OCI-LY3 (cell line): ENCODE data around the gene SLC2A13.

Experiments used
- H2AFZ ChIP-seq: fragments of 200-600, 300-600 bp; shearing (Covaris generic); 2 replicates; pipeline ENCODE4 v1.6.0; 2014; ENCODE audit warnings: antibody characterized with exemption, low read depth, low read length
- H3K27ac ChIP-seq: fragments of 200-600, 300-600 bp; sonication (generic); 2 replicates; pipeline ENCODE4 v1.5.1; 2014; ENCODE audit warnings: mild to moderate bottlenecking, low read length, moderate library complexity, mixed read lengths
- H3K27me3 ChIP-seq: fragments of 200-600, 300-600 bp; sonication (generic); 2 replicates; pipeline ENCODE4 v1.6.1; 2014; ENCODE audit warnings: low read depth, low read length, mixed read lengths
- H3K36me3 ChIP-seq: fragments of 200-600, 300-600 bp; sonication (generic); replicated peaks from 2 replicates; pipeline ENCODE3; 2014; ENCODE audit warnings: low read depth, low read length, mixed read lengths
- H3K4me1 ChIP-seq: fragments of 300-600, 200-600 bp; sonication (generic); 2 replicates; pipeline ENCODE4 v1.6.1; 2014; ENCODE audit warnings: low read length, mixed read lengths
- H3K4me2 ChIP-seq: fragments of 200-600, 300-600 bp; sonication (generic); 2 replicates; pipeline ENCODE4 v1.6.1; 2014; ENCODE audit warnings: low read length, mixed read lengths
- H3K4me3 ChIP-seq: fragments of 300-600, 200-600 bp; sonication (generic); 2 replicates; pipeline ENCODE4 v1.5.1; 2014; ENCODE audit warnings: antibody characterized with exemption, mild to moderate bottlenecking, low read length, moderate library complexity
- H3K79me2 ChIP-seq: fragments of 300-600, 200-600 bp; shearing (Covaris generic); 2 replicates; pipeline ENCODE4 v1.6.1; 2014; ENCODE audit warnings: mild to moderate bottlenecking, low read length, mixed read lengths
- H3K9ac ChIP-seq: fragments of 300-600, 200-600 bp; shearing (Covaris generic); 2 replicates; pipeline ENCODE4 v1.6.0; 2014; ENCODE audit warnings: mild to moderate bottlenecking, low read length, moderate library complexity
- H3K9me3 ChIP-seq: fragments of 200-600, 300-600 bp; shearing (Covaris generic); 2 replicates; pipeline ENCODE4 v1.6.1; 2014; ENCODE audit warnings: low read length, mixed read lengths; ENCODE audit not compliant: insufficient read depth
- H4K20me1 ChIP-seq: fragments of 200-600, 300-600 bp; sonication (generic); 2 replicates; pipeline ENCODE4 v1.6.1; 2016; ENCODE audit warnings: low read length, mixed read lengths; ENCODE audit not compliant: insufficient read depth
- EZH2phosphoT487 ChIP-seq: fragments of 200-600 bp; shearing (Covaris generic); IDR thresholded peaks from 2 replicates; pipeline ENCODE4 v1.6.1; 2018; ENCODE audit warnings: antibody characterized with exemption, mixed run types, low read depth
- TF ChIP-seq, protein P1 (sequence below): fragments of 200-600, 300-600 bp; sonication (generic); IDR thresholded peaks from 2 replicates; pipeline ENCODE4 v1.5.1; 2014; ENCODE audit warnings: antibody characterized with exemption, low read length, low read depth

SLC2A13 gene

DNA sequence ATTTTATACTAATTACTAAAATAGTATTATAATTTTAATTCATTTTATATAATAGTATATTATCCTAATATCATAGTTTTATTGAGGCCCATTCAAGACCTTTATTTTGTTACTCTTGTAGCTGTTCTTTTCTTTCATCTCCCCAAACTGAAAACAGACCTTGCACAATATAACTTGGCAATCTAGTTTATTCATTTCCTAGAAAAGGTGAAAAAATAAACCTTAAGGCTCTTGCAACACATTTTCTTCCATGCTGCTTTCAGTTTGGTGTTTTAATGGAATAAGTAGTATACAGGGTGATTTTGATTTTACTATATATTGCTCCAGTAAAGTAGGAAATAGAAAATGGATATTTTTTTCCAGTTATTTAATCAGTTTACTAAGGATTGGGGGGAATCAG lies 174.0 kb downstream of the SLC2A13 start:
- Histone ChIP-seq H3K4me1 (peaks cover 75% of the 10 kb centered on the region), H3K9me3 (no peaks in the 10 kb centered on the region), H3K9ac (no peak overlapping the region), H3K27me3 (no peaks in the 10 kb centered on the region), H2AFZ (no peak overlapping the region), H3K4me3 (no peak overlapping the region), H3K79me2 (no peaks in the 10 kb centered on the region; the same call in 1 of the 2 replicates), H4K20me1 (peaks cover 11% of the 10 kb centered on the region), H3K4me2 (no peak overlapping the region), H3K36me3 (no peaks in the 10 kb centered on the region), H3K27ac (no peak overlapping the region)
- TF ChIP-seq EZH2phosphoT487: no peak
- TF ChIP-seq, protein P1, sequence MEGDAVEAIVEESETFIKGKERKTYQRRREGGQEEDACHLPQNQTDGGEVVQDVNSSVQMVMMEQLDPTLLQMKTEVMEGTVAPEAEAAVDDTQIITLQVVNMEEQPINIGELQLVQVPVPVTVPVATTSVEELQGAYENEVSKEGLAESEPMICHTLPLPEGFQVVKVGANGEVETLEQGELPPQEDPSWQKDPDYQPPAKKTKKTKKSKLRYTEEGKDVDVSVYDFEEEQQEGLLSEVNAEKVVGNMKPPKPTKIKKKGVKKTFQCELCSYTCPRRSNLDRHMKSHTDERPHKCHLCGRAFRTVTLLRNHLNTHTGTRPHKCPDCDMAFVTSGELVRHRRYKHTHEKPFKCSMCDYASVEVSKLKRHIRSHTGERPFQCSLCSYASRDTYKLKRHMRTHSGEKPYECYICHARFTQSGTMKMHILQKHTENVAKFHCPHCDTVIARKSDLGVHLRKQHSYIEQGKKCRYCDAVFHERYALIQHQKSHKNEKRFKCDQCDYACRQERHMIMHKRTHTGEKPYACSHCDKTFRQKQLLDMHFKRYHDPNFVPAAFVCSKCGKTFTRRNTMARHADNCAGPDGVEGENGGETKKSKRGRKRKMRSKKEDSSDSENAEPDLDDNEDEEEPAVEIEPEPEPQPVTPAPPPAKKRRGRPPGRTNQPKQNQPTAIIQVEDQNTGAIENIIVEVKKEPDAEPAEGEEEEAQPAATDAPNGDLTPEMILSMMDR: no peak

- H3K4me3 ChIP-seq: peak overlapping the region; percentile 41
Observed at GRCh38 chr12:39931231-39931630, 174.7 kb downstream of the SLC2A13 start.

DNA sequence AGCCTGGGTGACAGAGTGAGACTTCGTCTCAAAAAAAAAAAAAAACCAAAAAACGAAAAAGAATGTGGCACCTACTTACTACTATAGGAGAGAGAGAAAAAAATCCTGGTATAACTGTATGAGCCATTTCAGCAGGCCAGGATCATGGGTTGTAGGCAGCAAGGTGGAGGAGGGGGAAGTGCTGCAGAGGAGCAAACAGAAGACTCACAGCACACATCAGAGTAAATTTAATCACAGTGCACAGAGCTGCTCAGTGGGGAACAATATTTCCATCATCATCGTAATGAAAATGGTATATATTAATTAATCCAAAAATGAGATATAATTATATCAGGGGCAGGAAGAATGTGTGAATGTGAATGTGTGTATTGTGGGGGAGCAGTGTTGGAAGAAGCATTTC lies 175.8 kb downstream of the SLC2A13 start:
- TF ChIP-seq, protein P1: no peak
- no peak for TF ChIP-seq EZH2phosphoT487
- Histone ChIP-seq H3K36me3 (no peaks in the 10 kb centered on the region), H3K4me2 (no peak overlapping the region), H4K20me1 (peaks cover 11% of the 10 kb centered on the region), H2AFZ (no peak overlapping the region), H3K9ac (no peak overlapping the region), H3K27me3 (no peaks in the 10 kb centered on the region), H3K27ac (no peak overlapping the region), H3K9me3 (no peaks in the 10 kb centered on the region), H3K4me3 (no peak overlapping the region), H3K4me1 (peaks cover 64% of the 10 kb centered on the region), H3K79me2 (no peaks in the 10 kb centered on the region; the same call in 1 of the 2 replicates)

More at GRCh38 chr12:39931231-39931630, 174.7 kb downstream of the SLC2A13 start:
- Histone ChIP-seq H3K36me3 (no peaks in the 10 kb centered on the region), H3K9me3 (no peaks in the 10 kb centered on the region), H2AFZ (no peak overlapping the region), H3K27me3 (no peaks in the 10 kb centered on the region), H3K4me1 (peaks cover 75% of the 10 kb centered on the region), H3K79me2 (no peaks in the 10 kb centered on the region; the same call in 1 of the 2 replicates), H3K9ac (0 out of 2 replicates have a peak overlapping the region, but pooled peaks have one; percentile 2), H3K27ac (peak overlapping the region; percentile 16; the same call in 1 of the 2 replicates), H3K4me2 (peak overlapping the region; percentile 71), H4K20me1 (peaks cover 11% of the 10 kb centered on the region)
- TF ChIP-seq, protein P1: no peak
- no peak for TF ChIP-seq EZH2phosphoT487

GRCh38 chr12:39928181-39928899 lies 177.5 kb downstream of the SLC2A13 start:
- H3K9ac ChIP-seq: no peak overlapping the region
- H3K36me3 ChIP-seq: no peaks in the 10 kb centered on the region
- H3K4me3 ChIP-seq: no peak overlapping the region
- peaks cover 47% of the 10 kb centered on the region for H3K4me1 ChIP-seq
- H4K20me1 ChIP-seq: peaks cover 11% of the 10 kb centered on the region
- no peaks in the 10 kb centered on the region; the same call in 1 of the 2 replicates for H3K79me2 ChIP-seq
- H2AFZ ChIP-seq: no peak overlapping the region
- H3K27me3 ChIP-seq: no peaks in the 10 kb centered on the region
- H3K27ac ChIP-seq: no peak overlapping the region
- no peaks in the 10 kb centered on the region for H3K9me3 ChIP-seq
- peak overlapping the region; percentile 26; the same call in 1 of the 2 replicates for H3K4me2 ChIP-seq
- TF ChIP-seq, protein P1: no peak
- no peak for TF ChIP-seq EZH2phosphoT487
